Gastroesophageal sphincter (tissue), 4 donors: Measurements from ENCODE around the gene ASAP2. TPM values are rescaled to one million over a fixed set of nuclear protein-coding genes. Genes with fewer than 3 reads are reported as not detected.

Experiments
- ATAC-seq: fragments of 150-250 bp; one replicate; pipeline ENCODE4 v1.9.1; 2016; ENCODE audit warnings: mild to moderate bottlenecking, moderate library complexity
- H3K27ac ChIP-seq, 4 donors: fragments of 200-600 bp; sonication (generic) in 3 of 4; 1 replicate in 3 of 4; 2 replicates in 1 of 4; pipeline ENCODE4 v1.5.1; 2016 to 2019
- H3K27me3 ChIP-seq: fragments of 200-600 bp; sonication (generic); one replicate; pipeline ENCODE4 v1.5.1; 2019
- H3K36me3 ChIP-seq, 2 donors: fragments of 200-600 bp; sonication (generic); one replicate each; pipeline ENCODE4 v1.5.1; 2019; ENCODE audit warnings: control low read depth in 1 of 2
- H3K4me1 ChIP-seq, 3 donors: fragments of 200-600 bp; sonication (generic); 1 replicate in 2 of 3; 2 replicates in 1 of 3; pipeline ENCODE4 v1.5.1; 2016 to 2019; ENCODE audit warnings: control low read depth in 2 of 3
- H3K4me3 ChIP-seq, 2 donors: fragments of 200-600 bp; sonication (generic); one replicate each; pipeline ENCODE4 v1.5.1; 2019; ENCODE audit warnings: mild to moderate bottlenecking in 1 of 2, moderate library complexity in 1 of 2
- H3K9me3 ChIP-seq, 3 donors: fragments of 200-600 bp; sonication (generic); one replicate each; pipeline ENCODE4 v1.5.1; 2017 to 2019; ENCODE audit warnings: control low read depth in 2 of 3
- CTCF ChIP-seq, 4 experiments: fragments of 200-600 bp in 2 of 4; fragments of 450-650 bp in 2 of 4; sonication (generic) in 1 of 4; IDR thresholded peaks; one replicate each; pipeline ENCODE4 v1.5.1; 2017 to 2019; ENCODE audit warnings: antibody characterized with exemption in 4 of 4, mild to moderate bottlenecking in 2 of 4, moderate library complexity in 2 of 4
- EP300 ChIP-seq: sonication (generic); formaldehyde crosslinking; IDR thresholded peaks from one replicate; pipeline ENCODE4 v1.6.1; 2017; ENCODE audit warnings: antibody characterized with exemption, mild to moderate bottlenecking
- POLR2A ChIP-seq, 2 donors: fragments of 450-650 bp; IDR thresholded peaks; one replicate each; pipeline ENCODE4 v1.6.1; 2017; ENCODE audit warnings: antibody characterized with exemption in 2 of 2, mild to moderate bottlenecking in 2 of 2, moderate library complexity in 1 of 2
- POLR2AphosphoS5 ChIP-seq: sonication (generic); formaldehyde crosslinking; IDR thresholded peaks from one replicate; pipeline ENCODE4 v1.6.1; 2017; ENCODE audit warnings: antibody characterized with exemption
- WGBS, 2 donors: methylation state at CpG; one replicate each; pipeline ENCODE4 v1.1.5; 2018; ENCODE audit warnings: low coverage in 1 of 2; 5-methylcytosine and 5-hydroxymethylcytosine counted together
- total RNA-seq, 4 donors: library from RNA; depleted of rRNA; stranded (reverse); fragments of >200 nt; gene quantifications; one replicate each; pipeline ENCODE4 v1.1.0, GENCODE V29; 2016

Gene ASAP2
- total RNA-seq, 4 donors from 2014 or later: 18.3 to 31.4 (median 26.2) TPM

- TF ChIP-seq EP300 (no peak), POLR2A (IDR thresholded peaks at IDR 0.05) (no peak), POLR2AphosphoS5 (no peak), CTCF (IDR thresholded peaks at IDR 0.05) (no peak)
- ATAC-seq: no peak
- Histone ChIP-seq H3K4me3 (no peak overlapping the region), H3K9me3 (no peaks in the 10 kb centered on the region), H3K27me3 (no peaks in the 10 kb centered on the region), H3K4me1 (peaks cover 0 to 38% (median 17%) of the 10 kb centered on the region in 3 donors), H3K27ac (no peak overlapping the region), H3K36me3 (peaks cover 0 to 35% of the 10 kb centered on the region in 2 donors)
- 93 to 97% methylated on average over 3 of the region's 4 CpGs for WGBS, 2 donors
Measured at GRCh38 chr2:9418746-9419145, 212.1 kb downstream of the ASAP2 start.

GRCh38 chr2:9419541-9419940 is 212.9 kb downstream of the ASAP2 start:
- Histone ChIP-seq H3K4me1 (peaks cover 0 to 46% (median 21%) of the 10 kb centered on the region in 3 donors), H3K4me3 (no peak overlapping the region), H3K9me3 (no peaks in the 10 kb centered on the region), H3K27ac (no peak overlapping the region), H3K27me3 (no peaks in the 10 kb centered on the region), H3K36me3 (peaks cover 0 to 30% of the 10 kb centered on the region in 2 donors)
- no peak for TF ChIP-seq EP300
- TF ChIP-seq POLR2A (IDR thresholded peaks at IDR 0.05): no peak
- TF ChIP-seq POLR2AphosphoS5: no peak
- ATAC-seq: no peak
- 84 to 100% methylated on average over 2 to 3 of the region's 3 CpGs for WGBS, 2 donors

- no peak overlapping the region for H3K27ac ChIP-seq
- H3K4me1 ChIP-seq: peaks cover 0 to 55% (median 26%) of the 10 kb centered on the region in 3 donors
- TF ChIP-seq POLR2A (IDR thresholded peaks at IDR 0.05) (no peak), CTCF (IDR thresholded peaks at IDR 0.05) (no peak), POLR2AphosphoS5 (no peak), EP300 (no peak)
- H3K4me3 ChIP-seq: no peak overlapping the region
- 77 to 80% methylated on average over 8 to 10 of the region's 10 CpGs for WGBS, 2 donors
- peaks cover 0 to 25% of the 10 kb centered on the region in 2 donors for H3K36me3 ChIP-seq
- ATAC-seq: no peak
- no peaks in the 10 kb centered on the region for H3K27me3 ChIP-seq
- no peaks in the 10 kb centered on the region for H3K9me3 ChIP-seq
Measured at GRCh38 chr2:9420495-9420894, 213.9 kb downstream of the ASAP2 start.

GRCh38 chr2:9422321-9423099 is 215.9 kb downstream of the ASAP2 start:
- no peak for ATAC-seq
- Histone ChIP-seq H3K27ac (peak overlapping the region; percentile 77 to 96 (median 93)), H3K4me1 (peaks cover 0 to 56% (median 26%) of the 10 kb centered on the region in 3 donors), H3K4me3 (peak overlapping the region; percentile 54 to 88), H3K9me3 (no peaks in the 10 kb centered on the region), H3K27me3 (no peaks in the 10 kb centered on the region), H3K36me3 (peaks cover 0 to 6% of the 10 kb centered on the region in 2 donors)
- no peak for TF ChIP-seq POLR2A (IDR thresholded peaks at IDR 0.05)
- TF ChIP-seq POLR2AphosphoS5: no peak
- TF ChIP-seq EP300: no peak
- no peak for TF ChIP-seq CTCF (IDR thresholded peaks at IDR 0.05)
- 9% methylated on average over 4 of the region's 42 CpGs; no CpG with 5 or more reads in 1 of the 2 donors for WGBS, 2 donors

- Histone ChIP-seq H3K4me3 (peak within 1 kb of the TSS; percentile 54 to 88), H3K27ac (peak within 1 kb of the TSS; percentile 77 to 96 (median 93)), H3K36me3 (no peaks in the 10 kb centered on the region), H3K4me1 (peaks cover 0 to 56% (median 26%) of the 10 kb centered on the region in 3 donors), H3K9me3 (no peaks in the 10 kb centered on the region), H3K27me3 (no peaks in the 10 kb centered on the region)
- TF ChIP-seq EP300: no peak
- peak in 3 of 4 experiments; percentile 6 to 46 (median 39) for TF ChIP-seq CTCF (IDR thresholded peaks at IDR 0.05)
- peak; percentile 61 to 68 for TF ChIP-seq POLR2A (IDR thresholded peaks at IDR 0.05)
- TF ChIP-seq POLR2AphosphoS5: peak; percentile 73
- 0% methylated on average over 3 to 6 of the region's 91 CpGs for WGBS, 2 donors
- peak; percentile 98 for ATAC-seq
Measured at GRCh38 chr2:9423100-9423921, 216.7 kb downstream of the ASAP2 start, which contains the start of the genes CPSF3 and ITGB1BP1. Gene CPSF3 (plus strand): TSS chr2:9423654. CDS start chr2:9423774, 120 bp downstream. Gene ITGB1BP1 (minus strand): TSS chr2:9423528. CDS start chr2:9418697, 4,831 bp downstream.
